ENCODE data around the gene HSD3B7. TPM values are rescaled to one million over a fixed set of nuclear protein-coding genes. Genes with fewer than 3 reads are reported as not detected.

The HSD3B7 gene
- total RNA-seq, 4 donors from 2014 or later: 10.1 to 26.2 (median 16.0) TPM

- ATAC-seq: peak; percentile 32
- Histone ChIP-seq H3K36me3 (no peaks in the 10 kb centered on the region), H3K27me3 (no peaks in the 10 kb centered on the region), H3K9me3 (no peaks in the 10 kb centered on the region), H3K27ac (peak overlapping the region; percentile 4 to 89 (median 86)), H3K4me1 (peaks cover 0 to 20% (median 12%) of the 10 kb centered on the region in 3 donors), H3K4me3 (peak overlapping the region; percentile 44 to 66)
- 38 to 44% methylated on average over 3 to 6 of the region's 23 CpGs for WGBS, 2 donors (ENCODE audit: low coverage in 1 of 2)
- TF ChIP-seq POLR2AphosphoS5 (IDR thresholded peaks at IDR 0.05) (no peak), EP300 (IDR thresholded peaks at IDR 0.05) (no peak), CTCF (IDR thresholded peaks at IDR 0.05) (no peak), POLR2A (IDR thresholded peaks at IDR 0.05) (no peak)
These were observed 11.4 kb downstream of the HSD3B7 start for GRCh38 chr16:30996324-30996984.

- peak overlapping the region; percentile 4 to 89 (median 86) for H3K27ac ChIP-seq
- H3K4me3 ChIP-seq: peak overlapping the region; percentile 44 to 66
- peaks cover 0 to 20% (median 12%) of the 10 kb centered on the region in 3 donors for H3K4me1 ChIP-seq
- TF ChIP-seq POLR2AphosphoS5 (IDR thresholded peaks at IDR 0.05) (peak; percentile 60), CTCF (IDR thresholded peaks at IDR 0.05) (no peak), EP300 (IDR thresholded peaks at IDR 0.05) (no peak), POLR2A (IDR thresholded peaks at IDR 0.05) (peak; percentile 43 to 54)
- WGBS, 2 donors (ENCODE audit: low coverage in 1 of 2): 0% methylated on average over 2 of the region's 60 CpGs; no CpG with 5 or more reads in 1 of the 2 donors
- no peaks in the 10 kb centered on the region for H3K27me3 ChIP-seq
- peak; percentile 93 for ATAC-seq
- H3K9me3 ChIP-seq: no peaks in the 10 kb centered on the region
- H3K36me3 ChIP-seq: no peaks in the 10 kb centered on the region
These were observed 12.1 kb downstream of the HSD3B7 start for GRCh38 chr16:30996985-30997724.

- Histone ChIP-seq H3K4me1 (peaks cover 0 to 20% (median 12%) of the 10 kb centered on the region in 3 donors), H3K27ac (peak overlapping the region in 3 of 4 donors; percentile 86 to 89 (median 87)), H3K36me3 (no peaks in the 10 kb centered on the region), H3K27me3 (no peaks in the 10 kb centered on the region), H3K4me3 (peak overlapping the region; percentile 44 to 66), H3K9me3 (no peaks in the 10 kb centered on the region)
- TF ChIP-seq CTCF (IDR thresholded peaks at IDR 0.05): no peak
- no peak for TF ChIP-seq POLR2A (IDR thresholded peaks at IDR 0.05)
- no peak for TF ChIP-seq POLR2AphosphoS5 (IDR thresholded peaks at IDR 0.05)
- TF ChIP-seq EP300 (IDR thresholded peaks at IDR 0.05): no peak
- ATAC-seq: no peak
- 37% methylated on average over 3 of the region's 21 CpGs; no CpG with 5 or more reads in 1 of the 2 donors for WGBS, 2 donors (ENCODE audit: low coverage in 1 of 2)
These were observed 13.0 kb downstream of the HSD3B7 start for GRCh38 chr16:30997725-30998711.

- peak overlapping the region in 2 of 4 donors; percentile 86 to 89 for H3K27ac ChIP-seq
- no peak for ATAC-seq
- no peaks in the 10 kb centered on the region for H3K27me3 ChIP-seq
- H3K4me3 ChIP-seq: no peak overlapping the region
- peaks cover 0 to 20% (median 12%) of the 10 kb centered on the region in 3 donors for H3K4me1 ChIP-seq
- H3K9me3 ChIP-seq: no peaks in the 10 kb centered on the region
- no peak for TF ChIP-seq EP300 (IDR thresholded peaks at IDR 0.05)
- TF ChIP-seq POLR2A (IDR thresholded peaks at IDR 0.05): no peak
- H3K36me3 ChIP-seq: no peaks in the 10 kb centered on the region
- 34 to 54% methylated on average over 3 to 4 of the region's 6 CpGs for WGBS, 2 donors (ENCODE audit: low coverage in 1 of 2)
These were observed 14.1 kb downstream of the HSD3B7 start for GRCh38 chr16:30998852-30999761.

All from gastroesophageal sphincter (tissue), 4 donors.